A673 (cell line): ENCODE measurements around the gene FOXJ3. TPM values are rescaled to one million over a fixed set of nuclear protein-coding genes. Genes with fewer than 3 reads are reported as not detected.

Experiments used
- BruUV-seq: library from RNA; stranded (reverse); fragments of 400-500 nt; replicated peaks from 2 replicates; lab custom pipeline; 2021; lab: Mats Ljungman, UMichigan
- CTCF ChIA-PET: fragments of 300-600 bp; sonication (Branson Sonifier 250); formaldehyde crosslinking; loops from one replicate; lab custom pipeline; 2022; ENCODE audit warnings: antibody characterized with exemption; lab: Charles Lee
- POLR2A ChIA-PET: fragments of 300-600 bp; sonication (Branson Sonifier 250); formaldehyde crosslinking; loops from one replicate; lab custom pipeline; 2022; ENCODE audit warnings: antibody characterized with exemption; ENCODE audit not compliant: low non-redundant PET; lab: Charles Lee
- DNase-seq: peaks from one replicate; pipeline ENCODE4 v3.0.0-alpha.2; 2015; ENCODE audit warnings: low spot score
- H3K27ac ChIP-seq: fragments of 200-600 bp; sonication (generic); 2 replicates; pipeline ENCODE4 v1.5.1; 2016; ENCODE audit warnings: mixed run types, low read depth, mild to moderate bottlenecking, mixed read lengths, antibody characterized with exemption, low read length; ENCODE audit not compliant: poor library complexity, severe bottlenecking
- H3K27me3 ChIP-seq: fragments of 200-600 bp; sonication (generic); replicated peaks from 2 replicates; pipeline ENCODE4 v1.6.1; 2017; ENCODE audit warnings: mixed run types, low read depth, mild to moderate bottlenecking, mixed read lengths, antibody characterized with exemption, low read length; ENCODE audit not compliant: insufficient read depth, poor library complexity
- H3K36me3 ChIP-seq: fragments of 200-600 bp; sonication (generic); 2 replicates; pipeline ENCODE4 v1.6.1; 2016; ENCODE audit warnings: mixed run types, mild to moderate bottlenecking, mixed read lengths, antibody characterized with exemption, low read length; ENCODE audit not compliant: insufficient read depth, poor library complexity, severe bottlenecking
- H3K4me1 ChIP-seq: fragments of 200-600 bp; sonication (generic); 2 replicates; pipeline ENCODE4 v1.6.1; 2017; ENCODE audit warnings: mixed run types, mild to moderate bottlenecking, mixed read lengths, antibody characterized with exemption, low read length; ENCODE audit not compliant: insufficient read depth, poor library complexity, severe bottlenecking
- H3K4me3 ChIP-seq: fragments of 200-600 bp; sonication (generic); 2 replicates; pipeline ENCODE4 v1.5.1; 2016; ENCODE audit warnings: low read depth, mixed run types, mild to moderate bottlenecking, mixed read lengths, low read length; ENCODE audit not compliant: poor library complexity, severe bottlenecking
- H3K9me3 ChIP-seq: fragments of 200-600 bp; sonication (generic); 2 replicates; pipeline ENCODE4 v1.6.1; 2016; ENCODE audit warnings: mixed run types, low read depth, mild to moderate bottlenecking, mixed read lengths, antibody characterized with exemption, low read length; ENCODE audit not compliant: poor library complexity, severe bottlenecking
- CTCF ChIP-seq: fragments of 300-800, 200-600 bp; sonication (generic); conservative IDR thresholded peaks from 2 replicates; pipeline ENCODE4 v1.5.1; 2017; ENCODE audit warnings: low read depth, mild to moderate bottlenecking, antibody characterized with exemption, low read length, moderate library complexity, mixed read lengths
- EZH2 ChIP-seq: fragments of 200-600 bp; sonication (generic); IDR thresholded peaks from 2 replicates; pipeline ENCODE4 v1.6.1; 2017; ENCODE audit warnings: borderline replicate concordance, low read depth, mild to moderate bottlenecking, mixed read lengths, antibody characterized with exemption, low read length; ENCODE audit not compliant: poor library complexity, severe bottlenecking
- intact Hi-C: fragments of 100-400 bp; cut with micrococcal nuclease; formaldehyde crosslinking; loops from one replicate; pipeline ENCODE4 v1.10.0; 2022; ENCODE audit not compliant: unreplicated experiment
- total RNA-seq: library from RNA; stranded (reverse); gene quantifications from 2 replicates; pipeline ENCODE4 v1.2.3, GENCODE V29; 2021

Gene FOXJ3
- total RNA-seq, 1 experiment from 2014 or later, result 57.9 TPM

DNA sequence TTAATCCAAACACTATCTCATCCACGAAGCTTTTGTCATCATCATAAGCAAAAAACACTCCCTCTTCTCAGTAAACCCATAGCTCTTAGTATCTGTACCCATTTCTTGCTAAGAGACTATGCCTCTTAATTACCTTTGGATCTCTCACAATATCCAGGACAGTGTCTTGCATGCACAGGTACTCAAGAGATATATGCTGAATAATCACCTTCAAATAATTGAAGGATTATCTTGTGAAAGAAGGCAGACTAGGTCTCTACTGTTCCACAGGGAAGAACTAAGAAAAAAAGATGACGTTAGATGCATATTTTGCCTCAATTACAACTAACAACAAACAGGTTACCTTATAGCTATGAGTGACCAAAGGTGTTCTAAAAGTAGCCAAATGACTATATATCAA, 11.5 kb downstream of the FOXJ3 start:
- Histone ChIP-seq H3K27ac (peak overlapping the region; percentile 71), H3K27me3 (no peaks in the 10 kb centered on the region), H3K36me3 (no peaks in the 10 kb centered on the region), H3K9me3 (no peaks in the 10 kb centered on the region), H3K4me1 (peaks cover 46% of the 10 kb centered on the region), H3K4me3 (no peak overlapping the region)
- DNase-seq, result no peak
- ChIA-PET CTCF (no interaction called here), POLR2A (no interaction called here)
- no peak for TF ChIP-seq CTCF
- TF ChIP-seq EZH2, result no peak
- BruUV-seq, result no TSS peak
- intact Hi-C loops, result no loop called here

GRCh38 chr1:42322577-42322976, 12.5 kb downstream of the FOXJ3 start:
- Histone ChIP-seq H3K27me3 (no peaks in the 10 kb centered on the region), H3K4me3 (no peak overlapping the region), H3K36me3 (no peaks in the 10 kb centered on the region), H3K27ac (peak overlapping the region; percentile 71), H3K9me3 (no peaks in the 10 kb centered on the region), H3K4me1 (peaks cover 46% of the 10 kb centered on the region)
- ChIA-PET CTCF (no interaction called here), POLR2A (no interaction called here)
- intact Hi-C loops, result no loop called here
- peak; percentile 46 for DNase-seq
- TF ChIP-seq CTCF (no peak), EZH2 (no peak)
- BruUV-seq, result no TSS peak

DNA sequence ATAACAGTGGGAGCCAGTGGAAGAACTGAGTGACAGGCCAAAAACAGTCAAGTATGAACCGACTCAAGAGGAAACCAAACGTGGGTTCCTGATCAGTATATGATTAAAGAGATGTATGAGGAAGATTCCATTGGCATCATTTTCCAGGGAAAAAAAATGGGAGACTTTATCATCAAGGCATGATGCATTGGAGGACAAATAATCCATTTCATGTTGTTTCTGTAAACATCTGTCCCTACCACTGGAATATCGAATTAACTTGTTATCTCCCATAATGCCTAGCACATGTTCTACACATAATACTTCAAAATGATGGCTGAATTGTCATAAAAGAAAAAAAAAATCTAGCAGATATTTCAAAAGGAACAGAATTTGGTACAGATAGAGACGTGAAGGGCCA, 13.3 kb downstream of the FOXJ3 start:
- Histone ChIP-seq H3K27ac (no peak overlapping the region), H3K27me3 (no peaks in the 10 kb centered on the region), H3K36me3 (no peaks in the 10 kb centered on the region), H3K9me3 (no peaks in the 10 kb centered on the region), H3K4me3 (no peak overlapping the region), H3K4me1 (peaks cover 46% of the 10 kb centered on the region)
- intact Hi-C loops, result no loop called here
- no peak for DNase-seq
- CTCF ChIA-PET, result no interaction called here
- POLR2A ChIA-PET, result no interaction called here
- TF ChIP-seq EZH2 (no peak), CTCF (no peak)
- BruUV-seq, result no TSS peak
